Heart right ventricle (tissue), 16 donors: Measurements from ENCODE around the gene GAB2. TPM values are rescaled to one million over a fixed set of nuclear protein-coding genes. Genes with fewer than 3 reads are reported as not detected.
"Not testable (repeated sequence)": the region's sequence is repeated elsewhere in the genome, so short reads cannot be mapped to it uniquely, and the experiment has no call there.

Source experiments
- ATAC-seq, 8 donors: fragments of 200-7000 bp; cut with Tn5 transposase; one replicate each; pipeline ENCODE4 v1.9.1; 2020; ENCODE audit warnings: mild to moderate bottlenecking in 8 of 8, moderate library complexity in 8 of 8, moderate number of reproducible peaks in 1 of 8
- DNase-seq, 2 donors: peaks; one replicate each; pipeline ENCODE4 v3.0.0-alpha.2; 2020
- H3K27ac ChIP-seq, 10 donors: fragments of 200-600 bp; sonication (generic) in 2 of 10; one replicate each; pipeline versions ENCODE4 v1.5.0 to v1.8.0; 2020 to 2022; ENCODE audit warnings: mild to moderate bottlenecking in 3 of 10
- H3K27me3 ChIP-seq, 7 donors: fragments of 200-600 bp; one replicate each; pipeline ENCODE4 v1.8.0; 2021 to 2022; ENCODE audit warnings: mild to moderate bottlenecking in 2 of 7
- H3K36me3 ChIP-seq, 9 donors: fragments of 200-600 bp; sonication (generic) in 1 of 9; one replicate each; pipeline versions ENCODE4 v1.5.0 to v1.8.0; 2020 to 2022; ENCODE audit warnings: mild to moderate bottlenecking in 2 of 9
- H3K4me1 ChIP-seq, 9 donors: fragments of 200-600 bp; sonication (generic) in 1 of 9; one replicate each; pipeline versions ENCODE4 v1.5.0 to v1.8.0; 2020 to 2022; ENCODE audit warnings: mild to moderate bottlenecking in 4 of 9
- H3K4me3 ChIP-seq, 10 donors: fragments of 200-600 bp; sonication (generic) in 2 of 10; one replicate each; pipeline versions ENCODE4 v1.5.0 to v1.8.0; 2020 to 2022; ENCODE audit warnings: mild to moderate bottlenecking in 7 of 10, moderate library complexity in 2 of 10
- H3K9me3 ChIP-seq, 11 donors: fragments of 200-600 bp in 10 of 11; sonication (generic) in 2 of 11; one replicate each; pipeline versions ENCODE4 v1.5.0 to v1.8.0; 2013 to 2022; ENCODE audit warnings: mild to moderate bottlenecking in 2 of 11, control low read depth in 1 of 11, moderate library complexity in 1 of 11
- WGBS, 2 donors: extraction: QIAGEN DNeasy Blood & Tissue Kit; methylation state at CpG; one replicate each; pipeline ENCODE4 v1.1.7; 2013; ENCODE audit warnings: inconsistent platforms in 1 of 2; 5-methylcytosine and 5-hydroxymethylcytosine counted together
- intact Hi-C, 10 donors: fragments of 100-400 bp; cut with DNase I; formaldehyde crosslinking; loops; one replicate each; pipeline versions ENCODE4 v1.11.1 to v1.14.2; 2022
- long read RNA-seq, 3 donors: library from polyadenylated mRNA; unstranded; transcript quantifications; one replicate each; pipeline ENCODE4 v2.0.0, GENCODE V29; 2020 to 2021
- polyA plus RNA-seq, 2 donors: library from polyadenylated mRNA; stranded (reverse); fragments of 200-250 nt; gene quantifications; one replicate each; pipeline ENCODE4 v1.2.3, GENCODE V29; 2013
- total RNA-seq, 10 donors: library from RNA; stranded (reverse); fragmentation: NEBNext Ultra II Directional in 3 of 10; extraction: Animal tissue kit (Norgen Biotek cat#: 25700) in 3 of 10; gene quantifications; one replicate each; pipeline versions ENCODE4 v1.2.1 to v1.2.4, GENCODE V29; 2021 to 2023
- TF ChIP-seq, protein P1 (sequence below), 9 donors: fragments of 200-600 bp; sonication (generic) in 2 of 9; IDR thresholded peaks; one replicate each; pipeline versions ENCODE4 v1.5.0 to v1.8.0; 2021 to 2022; ENCODE audit warnings: antibody characterized with exemption in 9 of 9, mild to moderate bottlenecking in 5 of 9, moderate library complexity in 1 of 9
- donor health status: Arrhythmogenic right ventricular cardiomyopathy.
- donor health status: ischemic (EF 13 %, LVEDD 7.1; RV severe dilation, severe dysfunction).
- donor health status: healthy with polysubstance abuse.
- donor health status: DM: no; HTN: yes; CAD: no.
- donor health status: DM: no; HTN: no; CAD: no.
- donor health status: ischemic (EF 25% LVEDD 6.9; RV normal size, moderate dysfunction).
- donor health status: ischemic (EF 25% LVEDD 5.7; RV mildly dilated, moderate dysfunction).
- donor health status: healthy.
- donor health status: DM: yes; HTN: yes; CAD: no.
- donor health status: Ischemic cardiomyopathy.
- donor health status: ischemic (EF 35%, LVEDD 5.7; RV mildly dilated, moderate dysfunction).
- donor health status: nonischemic (EF 11% LVEDD 7.7; RV severe dilation, severe dysfunction).
- donor health status: DM: yes; HTN: yes; CAD: no.
- donor health status: PGD.
- donor health status: ischemic (EF 29% LVEDD 5.4; RV normal size, mild dysfunction).
- donor health status: nonischemic (EF 23%, LVEDD 6.1; RV moderate dilation, normal function).

GAB2 gene, protein sequence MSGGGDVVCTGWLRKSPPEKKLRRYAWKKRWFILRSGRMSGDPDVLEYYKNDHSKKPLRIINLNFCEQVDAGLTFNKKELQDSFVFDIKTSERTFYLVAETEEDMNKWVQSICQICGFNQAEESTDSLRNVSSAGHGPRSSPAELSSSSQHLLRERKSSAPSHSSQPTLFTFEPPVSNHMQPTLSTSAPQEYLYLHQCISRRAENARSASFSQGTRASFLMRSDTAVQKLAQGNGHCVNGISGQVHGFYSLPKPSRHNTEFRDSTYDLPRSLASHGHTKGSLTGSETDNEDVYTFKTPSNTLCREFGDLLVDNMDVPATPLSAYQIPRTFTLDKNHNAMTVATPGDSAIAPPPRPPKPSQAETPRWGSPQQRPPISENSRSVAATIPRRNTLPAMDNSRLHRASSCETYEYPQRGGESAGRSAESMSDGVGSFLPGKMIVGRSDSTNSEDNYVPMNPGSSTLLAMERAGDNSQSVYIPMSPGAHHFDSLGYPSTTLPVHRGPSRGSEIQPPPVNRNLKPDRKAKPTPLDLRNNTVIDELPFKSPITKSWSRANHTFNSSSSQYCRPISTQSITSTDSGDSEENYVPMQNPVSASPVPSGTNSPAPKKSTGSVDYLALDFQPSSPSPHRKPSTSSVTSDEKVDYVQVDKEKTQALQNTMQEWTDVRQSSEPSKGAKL
- 10 to 100 TPM; 18.2 to 44.6 (median 29.8) TPM for total RNA-seq
- 1 to 10 TPM; 5.0 to 7.0 TPM for polyA plus RNA-seq
- long read RNA-seq, donor 1, partial matches to known transcripts = 1 of 10 reads
- long read RNA-seq, donor 1, other reads (novel, unspliced or antisense) = 9 of 10 reads
- long read RNA-seq, donor 2, full-length matches to known transcripts = 1 of 14 reads
- long read RNA-seq, donor 2, partial matches to known transcripts = 0 of 14 reads
- long read RNA-seq, donor 2, other reads (novel, unspliced or antisense) = 13 of 14 reads
- long read RNA-seq, donor 3, partial matches to known transcripts = 6 of 15 reads
- long read RNA-seq, donor 3, other reads (novel, unspliced or antisense) = 8 of 15 reads

DNA sequence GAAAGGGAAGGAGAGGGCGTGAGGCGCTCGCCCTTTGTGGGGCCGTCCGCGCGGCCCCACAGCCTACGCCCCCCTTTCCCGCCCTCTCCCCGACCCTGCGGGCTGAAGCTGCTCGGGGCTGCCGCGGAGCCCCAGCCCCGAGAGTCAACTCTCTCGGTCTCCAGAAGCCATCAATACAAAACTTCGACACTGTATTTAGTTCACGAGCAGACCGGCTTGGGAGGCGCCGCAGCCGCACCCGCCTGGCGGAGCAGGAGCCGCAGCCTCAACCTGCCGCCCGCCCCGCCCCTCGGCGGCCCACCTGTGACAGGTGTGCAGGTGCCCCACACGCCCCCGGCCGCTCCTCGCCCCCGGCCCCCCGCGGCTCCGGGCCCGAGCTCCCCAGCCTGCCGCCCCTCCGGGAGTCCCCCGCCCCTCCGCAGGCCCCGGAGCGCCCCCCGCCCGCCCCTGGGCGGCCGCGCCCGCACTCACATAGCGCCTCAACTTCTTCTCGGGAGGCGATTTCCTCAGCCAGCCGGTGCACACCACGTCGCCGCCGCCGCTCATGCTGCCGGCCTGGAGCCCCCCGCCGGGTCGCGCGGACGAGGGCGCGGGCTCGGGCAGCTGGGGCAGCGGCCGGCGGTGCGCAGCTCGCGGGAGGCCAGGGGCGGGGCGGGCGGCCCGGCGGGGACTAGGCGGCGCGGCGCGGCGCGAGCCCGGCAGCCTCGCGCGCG lies at the start of gene GAB2:
TSS of gene GAB2 (minus strand) at position 646 of the 713 bp plus-strand sequence. CDS start at position 546, 100 bp downstream.
- TF ChIP-seq, protein P1, sequence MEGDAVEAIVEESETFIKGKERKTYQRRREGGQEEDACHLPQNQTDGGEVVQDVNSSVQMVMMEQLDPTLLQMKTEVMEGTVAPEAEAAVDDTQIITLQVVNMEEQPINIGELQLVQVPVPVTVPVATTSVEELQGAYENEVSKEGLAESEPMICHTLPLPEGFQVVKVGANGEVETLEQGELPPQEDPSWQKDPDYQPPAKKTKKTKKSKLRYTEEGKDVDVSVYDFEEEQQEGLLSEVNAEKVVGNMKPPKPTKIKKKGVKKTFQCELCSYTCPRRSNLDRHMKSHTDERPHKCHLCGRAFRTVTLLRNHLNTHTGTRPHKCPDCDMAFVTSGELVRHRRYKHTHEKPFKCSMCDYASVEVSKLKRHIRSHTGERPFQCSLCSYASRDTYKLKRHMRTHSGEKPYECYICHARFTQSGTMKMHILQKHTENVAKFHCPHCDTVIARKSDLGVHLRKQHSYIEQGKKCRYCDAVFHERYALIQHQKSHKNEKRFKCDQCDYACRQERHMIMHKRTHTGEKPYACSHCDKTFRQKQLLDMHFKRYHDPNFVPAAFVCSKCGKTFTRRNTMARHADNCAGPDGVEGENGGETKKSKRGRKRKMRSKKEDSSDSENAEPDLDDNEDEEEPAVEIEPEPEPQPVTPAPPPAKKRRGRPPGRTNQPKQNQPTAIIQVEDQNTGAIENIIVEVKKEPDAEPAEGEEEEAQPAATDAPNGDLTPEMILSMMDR (IDR thresholded peaks at IDR 0.05) = peak in 1 of 9 donors; percentile 4
- Histone ChIP-seq H3K4me1 (peaks cover 3 to 70% (median 41%) of the 10 kb centered on the region in 9 donors), H3K4me3 (peak within 1 kb of the TSS; percentile 76 to 96 (median 87)), H3K9me3 (no peaks in the 10 kb centered on the region), H3K36me3 (no peaks in the 10 kb centered on the region), H3K27ac (peak within 1 kb of the TSS; percentile 92 to 99 (median 97)), H3K27me3 (no peaks in the 10 kb centered on the region)
- intact Hi-C loops = loop anchor here in 9 of 10 donors (1.0 to 10.0 kb wide), 13 partner anchors 50 to 270 kb away; no protein-coding TSS in a partner anchor
- DNase-seq (no peak), ATAC-seq (peak in 1 of 8 donors; percentile 8)
- 1% methylated on average over 59 to 92 of the region's 93 CpGs for WGBS, 2 donors

DNA sequence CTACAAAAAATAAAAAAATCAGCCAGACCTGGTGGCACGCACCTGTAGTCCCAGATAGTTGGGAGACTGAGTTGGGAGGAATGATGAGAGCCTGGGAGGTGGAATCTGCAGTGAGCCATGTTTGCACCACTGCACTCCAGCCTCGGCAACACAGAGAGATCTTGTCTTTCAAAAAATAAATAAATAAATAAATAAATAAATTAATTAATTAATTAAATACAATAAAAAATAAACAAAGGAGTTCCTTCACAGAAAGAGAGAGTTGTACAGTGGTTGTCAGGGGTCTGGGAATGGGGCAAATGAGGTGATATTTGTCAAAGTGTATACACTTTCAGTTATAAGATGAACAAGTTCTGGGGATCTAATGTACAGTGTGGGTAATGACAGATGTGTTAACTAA lies 49.8 kb upstream of the GAB2 start:
- WGBS, 2 donors = 94 to 98% methylated on average over 2 of the region's 2 CpGs
- TF ChIP-seq, protein P1 (IDR thresholded peaks at IDR 0.05) = no peak
- Histone ChIP-seq H3K4me3 (no peak overlapping the region), H3K27me3 (no peaks in the 10 kb centered on the region), H3K9me3 (peaks cover 0 to 5% (median 0%) of the 10 kb centered on the region in 11 donors), H3K36me3 (peaks cover 0 to 38% (median 3%) of the 10 kb centered on the region in 9 donors), H3K4me1 (no peaks in the 10 kb centered on the region), H3K27ac (no peak overlapping the region)
- DNase-seq (no peak), ATAC-seq (no peak)
- intact Hi-C loops = no loop called here

DNA sequence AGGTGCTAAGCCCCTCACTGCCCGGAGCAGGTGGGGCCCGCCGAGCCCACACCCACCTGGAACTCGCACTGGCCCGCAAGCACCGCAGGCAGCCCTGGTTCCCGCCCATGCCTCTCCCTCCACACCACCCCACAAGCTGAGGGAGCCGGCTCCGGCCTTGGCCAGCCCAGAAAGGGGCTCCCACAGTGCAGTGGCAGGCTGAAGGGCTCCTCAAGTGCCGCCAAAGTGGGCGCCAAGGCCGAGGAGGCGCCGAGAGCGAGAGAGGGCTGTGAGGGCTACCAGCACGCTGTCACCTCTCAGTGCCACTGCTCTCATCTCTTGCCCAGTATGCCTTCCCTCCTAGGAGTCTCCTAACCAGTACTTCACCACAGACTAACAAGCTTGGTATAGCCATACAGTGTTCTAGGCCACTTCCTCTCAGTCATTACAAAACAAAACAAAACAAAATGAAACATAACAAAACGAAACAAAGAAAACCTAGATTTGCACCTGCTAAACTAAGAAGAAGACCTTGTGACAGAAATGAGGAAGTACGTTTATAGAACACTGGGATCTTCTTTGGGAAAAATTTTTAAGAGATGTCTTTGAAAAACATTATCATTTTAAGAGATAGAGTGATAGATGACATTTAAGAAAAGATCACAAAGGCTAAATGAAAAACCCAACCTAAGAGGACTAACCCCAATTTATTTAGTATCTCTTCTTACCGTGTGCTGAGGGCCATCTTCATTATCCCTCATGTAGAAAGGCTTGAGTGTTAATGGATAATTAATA lies 47.7 kb upstream of the GAB2 start:
- Histone ChIP-seq H3K27me3 (no peaks in the 10 kb centered on the region), H3K36me3 (peaks cover 0 to 56% (median 3%) of the 10 kb centered on the region in 9 donors), H3K9me3 (no peaks in the 10 kb centered on the region), H3K27ac (peak overlapping the region in 1 of 10 donors; percentile 74), H3K4me1 (no peaks in the 10 kb centered on the region), H3K4me3 (no peak overlapping the region)
- TF ChIP-seq, protein P1 (IDR thresholded peaks at IDR 0.05) = no peak
- DNase-seq (no peak), ATAC-seq (peak in 1 of 8 donors; percentile 47)
- WGBS, 2 donors = 97 to 98% methylated on average over 19 of the region's 19 CpGs
- intact Hi-C loops = no loop called here

DNA sequence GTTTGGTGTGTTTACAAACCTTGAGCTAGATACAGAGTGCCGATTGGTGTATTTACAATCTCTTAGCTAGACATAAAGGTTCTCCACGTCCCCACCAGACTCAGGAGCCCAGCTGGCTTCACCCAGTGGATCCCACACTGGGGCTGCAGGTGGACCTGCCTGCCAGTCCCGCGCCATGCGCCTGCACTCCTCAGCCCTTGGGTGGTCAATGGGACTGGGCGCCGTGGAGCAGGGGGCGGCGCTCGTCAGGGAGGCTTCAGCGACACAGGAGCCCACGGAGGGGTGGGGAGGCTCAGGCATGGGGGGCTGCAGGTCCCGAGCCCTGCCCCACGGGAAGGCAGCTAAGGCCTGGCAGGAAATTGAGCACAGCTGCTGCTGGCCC lies 47.2 kb upstream of the GAB2 start:
- ATAC-seq, H3K4me3 ChIP-seq, DNase-seq, intact Hi-C loops, H3K27me3 ChIP-seq, H3K4me1 ChIP-seq, H3K9me3 ChIP-seq: not testable (repeated sequence)
- peak overlapping the region in 1 of 10 donors; percentile 74 for H3K27ac ChIP-seq
- H3K36me3 ChIP-seq = peaks cover 0 to 62% (median 3%) of the 10 kb centered on the region in 9 donors
- WGBS, 2 donors = 93 to 98% methylated on average over 14 of the region's 14 CpGs
